ENCODE data around the gene JADE1. TPM values are rescaled to one million over a fixed set of nuclear protein-coding genes. Genes with fewer than 3 reads are reported as not detected.

Gene JADE1
- total and polyA plus RNA-seq, 2 of the 4 experiments (the other 2 are of a cell fraction) = 13.8 to 32.6 TPM

GRCh38 chr4:128823025-128823661 is 13.6 kb downstream of the JADE1 start:
- H2BK20ac ChIP-seq (ENCODE audit: low read depth, low read length) = no peak overlapping the region
- H2AFZ ChIP-seq (replicated peaks; ENCODE audit: low read length, poor library complexity) = no peak overlapping the region
- in situ Hi-C loops (cut with MboI; ENCODE audit: low sequenced_read_pairs) = no loop called here
- dilution Hi-C loops (cut with HindIII; ENCODE audit: low sequenced_read_pairs, unreplicated experiment) = no loop called here
- peak overlapping the region; percentile 66; the same call in 1 of the 2 replicates for H3K18ac ChIP-seq (ENCODE audit: low read depth, low read length)
- H3K36me3 ChIP-seq (ENCODE audit: control insufficient read depth, insufficient read depth, low read length) = no peaks in the 10 kb centered on the region
- H2BK5ac ChIP-seq (ENCODE audit: low read depth, low read length, poor library complexity, severe bottlenecking) = peak overlapping the region; percentile 93
- no peak overlapping the region for H2BK15ac ChIP-seq (ENCODE audit: low read depth, low read length)
- peak overlapping the region; percentile 47; the same call in 1 of the 2 replicates for H3K27ac ChIP-seq (ENCODE audit: insufficient read depth, low read length)
- intact Hi-C loops (cut with micrococcal nuclease) = no loop called here
- H2AK5ac ChIP-seq (ENCODE audit: low read depth, low read length) = no peak overlapping the region
- ChIA-PET POLR2A (ENCODE audit: unreplicated experiment) (no interaction called here), CTCF (no interaction called here)
- no peak overlapping the region for H4K8ac ChIP-seq (ENCODE audit: low read depth in 2 of 2, low read length in 2 of 2)
- no peak overlapping the region for H3K9ac ChIP-seq (ENCODE audit: low read depth, low read length)
- H3K27me3 ChIP-seq (ENCODE audit: control insufficient read depth, insufficient read depth, low read length) = no peaks in the 10 kb centered on the region
- H3K9me3 ChIP-seq (ENCODE audit: control insufficient read depth, insufficient read depth, low read length) = no peaks in the 10 kb centered on the region
- peaks cover 5% of the 10 kb centered on the region; the same call in 1 of the 2 replicates for H4K20me1 ChIP-seq (ENCODE audit: insufficient read depth, low read length)
- H3K4me1 ChIP-seq (ENCODE audit: control insufficient read depth, insufficient read depth, low read length) = peaks cover 24% of the 10 kb centered on the region
- H3K9me1 ChIP-seq (ENCODE audit: insufficient read depth, low read length) = peaks cover 18% of the 10 kb centered on the region
- BruUV-seq (replicated peaks) = no TSS peak
- H3K79me1 ChIP-seq (ENCODE audit: low read depth in 1 of 2, low read length in 2 of 2) = peaks cover 26 to 64% of the 10 kb centered on the region in 2 experiments
- H3K4me2 ChIP-seq (ENCODE audit: low read depth, low read length) = peak overlapping the region; percentile 84
- H3K4ac ChIP-seq (ENCODE audit: low read depth, low read length) = peak overlapping the region; percentile 1; the same call in 1 of the 2 replicates
- no peak overlapping the region for H4K91ac ChIP-seq (ENCODE audit: insufficient read depth, low read depth, low read length)
- H3K14ac ChIP-seq (replicated peaks; ENCODE audit: low read depth, low read length) = no peak overlapping the region
- no peak overlapping the region for H2AK9ac ChIP-seq (replicated peaks; ENCODE audit: low read depth, low read length, poor library complexity)
- ATAC-seq (ENCODE audit: low read depth) (peak; percentile 86), DNase-seq (peak; percentile 98)
- no CpG with 5 or more reads among the region's 1 CpG for WGBS, 2 experiments (ENCODE audit: extremely low coverage in 2 of 2, insufficient read length in 1 of 2)
- no peak overlapping the region for H3K4me3 ChIP-seq (ENCODE audit: insufficient read depth, low read depth, low read length)
- no peak overlapping the region for H3K56ac ChIP-seq (ENCODE audit: extremely low read depth, insufficient read depth, low read length)
- H4K5ac ChIP-seq (ENCODE audit: low read depth, low read length) = no peak overlapping the region
- TF ChIP-seq USF2 (IDR thresholded peaks at IDR 0.05; ENCODE audit: low read depth, low read length) = no peak
- TF ChIP-seq BHLHE40 (IDR thresholded peaks at IDR 0.05; ENCODE audit: low read depth, low read length) = peak; percentile 27; the same call in 1 of the 2 replicates
- TF ChIP-seq MAFK (IDR thresholded peaks at IDR 0.05; ENCODE audit: low read depth, low read length) = peak; percentile 89
- peak; percentile 72 for TF ChIP-seq FOS (IDR thresholded peaks at IDR 0.05; ENCODE audit: low read depth, low read length)
- TF ChIP-seq ELK1 (IDR thresholded peaks at IDR 0.05; ENCODE audit: borderline replicate concordance, low read depth, low read length) = no peak
- TF ChIP-seq CHD1 (IDR thresholded peaks at IDR 0.05; ENCODE audit: low read depth, low read length) = no peak
- TF ChIP-seq RFX5 (IDR thresholded peaks at IDR 0.05; ENCODE audit: low read depth, low read length) = no peak
- TF ChIP-seq NFE2L2 (IDR thresholded peaks at IDR 0.05; ENCODE audit: low read depth, low read length) = peak; percentile 68
- TF ChIP-seq CEBPB (IDR thresholded peaks at IDR 0.05; ENCODE audit: low read depth, low read length) = peak; percentile 63
- TF ChIP-seq POLR2A (IDR thresholded peaks at IDR 0.05; ENCODE audit: low read depth, low read length) = no peak
- no peak for TF ChIP-seq MXI1 (IDR thresholded peaks at IDR 0.05; ENCODE audit: borderline replicate concordance, low read depth, low read length)
- TF ChIP-seq CTCF (conservative IDR thresholded peaks at IDR 0.05; ENCODE audit: low read depth, low read length) = no peak
- no peak for TF ChIP-seq SMC3 (IDR thresholded peaks at IDR 0.05; ENCODE audit: low read depth, low read length)
- TF ChIP-seq RCOR1 (IDR thresholded peaks at IDR 0.05; ENCODE audit: insufficient replicate concordance, low read length) = no peak
- no peak for TF ChIP-seq RAD21 (IDR thresholded peaks at IDR 0.05; ENCODE audit: low read length)
- no peak for TF ChIP-seq MAZ (IDR thresholded peaks at IDR 0.05; ENCODE audit: borderline replicate concordance, low read depth, low read length)
- H2BK120ac ChIP-seq (ENCODE audit: low read depth, low read length) = 0 out of 2 replicates have a peak overlapping the region, but pooled peaks have one; percentile 38
- H3K23ac ChIP-seq (ENCODE audit: low read depth, low read length) = no peak overlapping the region
